ENCODE measurements around the gene ATP5MC3. TPM values are rescaled to one million over a fixed set of nuclear protein-coding genes. Genes with fewer than 3 reads are reported as not detected.

The ATP5MC3 gene
- total and polyA plus RNA-seq, 2 experiments from 2014 or later = 185 to 557 TPM

DNA sequence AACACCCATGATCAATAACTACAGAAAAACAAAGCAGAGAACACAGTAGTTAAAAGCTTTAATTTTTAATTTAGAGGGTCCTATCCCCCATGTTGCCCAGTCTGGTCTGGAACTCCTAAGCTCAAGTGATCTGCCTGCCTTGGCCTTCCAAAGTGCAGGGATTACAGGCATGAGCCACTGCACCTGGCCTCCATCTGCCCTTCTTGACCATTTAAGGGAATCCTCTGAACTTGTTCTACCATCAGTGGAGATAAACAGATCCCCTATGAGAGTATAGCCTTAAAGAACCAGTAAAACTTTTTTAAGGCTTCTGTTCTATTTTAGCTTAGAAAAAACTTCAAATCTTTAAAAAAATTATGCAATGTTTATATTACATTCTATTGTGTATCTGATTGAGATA is 13.5 kb upstream of the ATP5MC3 start (continued):
- TF ChIP-seq EZH2phosphoT487 (IDR thresholded peaks at IDR 0.05; ENCODE audit: unreplicated experiment) = no peak
- TF ChIP-seq, protein P1, sequence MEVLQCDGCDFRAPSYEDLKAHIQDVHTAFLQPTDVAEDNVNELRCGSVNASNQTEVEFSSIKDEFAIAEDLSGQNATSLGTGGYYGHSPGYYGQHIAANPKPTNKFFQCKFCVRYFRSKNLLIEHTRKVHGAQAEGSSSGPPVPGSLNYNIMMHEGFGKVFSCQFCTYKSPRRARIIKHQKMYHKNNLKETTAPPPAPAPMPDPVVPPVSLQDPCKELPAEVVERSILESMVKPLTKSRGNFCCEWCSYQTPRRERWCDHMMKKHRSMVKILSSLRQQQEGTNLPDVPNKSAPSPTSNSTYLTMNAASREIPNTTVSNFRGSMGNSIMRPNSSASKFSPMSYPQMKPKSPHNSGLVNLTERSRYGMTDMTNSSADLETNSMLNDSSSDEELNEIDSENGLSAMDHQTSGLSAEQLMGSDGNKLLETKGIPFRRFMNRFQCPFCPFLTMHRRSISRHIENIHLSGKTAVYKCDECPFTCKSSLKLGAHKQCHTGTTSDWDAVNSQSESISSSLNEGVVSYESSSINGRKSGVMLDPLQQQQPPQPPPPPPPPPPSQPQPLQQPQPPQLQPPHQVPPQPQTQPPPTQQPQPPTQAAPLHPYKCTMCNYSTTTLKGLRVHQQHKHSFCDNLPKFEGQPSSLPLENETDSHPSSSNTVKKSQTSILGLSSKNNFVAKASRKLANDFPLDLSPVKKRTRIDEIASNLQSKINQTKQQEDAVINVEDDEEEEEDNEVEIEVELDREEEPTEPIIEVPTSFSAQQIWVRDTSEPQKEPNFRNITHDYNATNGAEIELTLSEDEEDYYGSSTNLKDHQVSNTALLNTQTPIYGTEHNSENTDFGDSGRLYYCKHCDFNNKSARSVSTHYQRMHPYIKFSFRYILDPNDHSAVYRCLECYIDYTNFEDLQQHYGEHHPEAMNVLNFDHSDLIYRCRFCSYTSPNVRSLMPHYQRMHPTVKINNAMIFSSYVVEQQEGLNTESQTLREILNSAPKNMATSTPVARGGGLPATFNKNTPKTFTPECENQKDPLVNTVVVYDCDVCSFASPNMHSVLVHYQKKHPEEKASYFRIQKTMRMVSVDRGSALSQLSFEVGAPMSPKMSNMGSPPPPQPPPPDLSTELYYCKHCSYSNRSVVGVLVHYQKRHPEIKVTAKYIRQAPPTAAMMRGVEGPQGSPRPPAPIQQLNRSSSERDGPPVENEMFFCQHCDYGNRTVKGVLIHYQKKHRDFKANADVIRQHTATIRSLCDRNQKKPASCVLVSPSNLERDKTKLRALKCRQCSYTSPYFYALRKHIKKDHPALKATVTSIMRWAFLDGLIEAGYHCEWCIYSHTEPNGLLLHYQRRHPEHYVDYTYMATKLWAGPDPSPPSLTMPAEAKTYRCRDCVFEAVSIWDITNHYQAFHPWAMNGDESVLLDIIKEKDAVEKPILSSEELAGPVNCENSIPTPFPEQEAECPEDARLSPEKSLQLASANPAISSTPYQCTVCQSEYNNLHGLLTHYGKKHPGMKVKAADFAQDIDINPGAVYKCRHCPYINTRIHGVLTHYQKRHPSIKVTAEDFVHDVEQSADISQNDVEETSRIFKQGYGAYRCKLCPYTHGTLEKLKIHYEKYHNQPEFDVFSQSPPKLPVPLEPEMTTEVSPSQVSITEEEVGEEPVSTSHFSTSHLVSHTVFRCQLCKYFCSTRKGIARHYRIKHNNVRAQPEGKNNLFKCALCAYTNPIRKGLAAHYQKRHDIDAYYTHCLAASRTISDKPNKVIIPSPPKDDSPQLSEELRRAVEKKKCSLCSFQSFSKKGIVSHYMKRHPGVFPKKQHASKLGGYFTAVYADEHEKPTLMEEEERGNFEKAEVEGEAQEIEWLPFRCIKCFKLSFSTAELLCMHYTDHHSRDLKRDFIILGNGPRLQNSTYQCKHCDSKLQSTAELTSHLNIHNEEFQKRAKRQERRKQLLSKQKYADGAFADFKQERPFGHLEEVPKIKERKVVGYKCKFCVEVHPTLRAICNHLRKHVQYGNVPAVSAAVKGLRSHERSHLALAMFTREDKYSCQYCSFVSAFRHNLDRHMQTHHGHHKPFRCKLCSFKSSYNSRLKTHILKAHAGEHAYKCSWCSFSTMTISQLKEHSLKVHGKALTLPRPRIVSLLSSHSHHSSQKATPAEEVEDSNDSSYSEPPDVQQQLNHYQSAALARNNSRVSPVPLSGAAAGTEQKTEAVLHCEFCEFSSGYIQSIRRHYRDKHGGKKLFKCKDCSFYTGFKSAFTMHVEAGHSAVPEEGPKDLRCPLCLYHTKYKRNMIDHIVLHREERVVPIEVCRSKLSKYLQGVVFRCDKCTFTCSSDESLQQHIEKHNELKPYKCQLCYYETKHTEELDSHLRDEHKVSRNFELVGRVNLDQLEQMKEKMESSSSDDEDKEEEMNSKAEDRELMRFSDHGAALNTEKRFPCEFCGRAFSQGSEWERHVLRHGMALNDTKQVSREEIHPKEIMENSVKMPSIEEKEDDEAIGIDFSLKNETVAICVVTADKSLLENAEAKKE (CRISPR knock-in tag; IDR thresholded peaks at IDR 0.05) = no peak

DNA sequence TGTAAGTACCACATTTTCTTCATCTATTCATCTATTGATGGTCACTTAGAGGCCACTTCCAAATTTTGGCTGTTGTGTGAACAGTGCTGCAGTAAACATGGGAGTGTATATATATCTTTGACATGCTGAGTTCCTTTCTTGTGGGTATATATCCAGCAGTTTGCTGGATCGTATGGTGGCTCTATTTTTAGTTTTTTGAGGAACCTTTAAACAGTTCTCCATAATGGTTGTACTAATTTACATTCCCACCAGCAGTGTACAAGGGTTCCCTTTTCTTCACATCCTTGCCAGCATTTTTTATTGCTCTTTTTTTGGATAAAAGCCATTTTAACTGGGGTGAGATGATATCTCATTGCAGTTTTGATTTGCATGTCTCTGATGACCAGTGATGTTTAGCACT is 7.3 kb upstream of the ATP5MC3 start:
- H2AFZ ChIP-seq = no peak overlapping the region
- Mint-ChIP-seq H3K4me1 (peaks cover 6% of the 10 kb centered on the region; the same call in 2 of the 3 replicates), H3K27ac (no peak overlapping the region), H3K27me3 (ENCODE audit: insufficient read depth, low read depth, poor library complexity) (no peaks in the 10 kb centered on the region), H3K4me3 (no peak overlapping the region), H3K36me3 (ENCODE audit: low read depth) (no peaks in the 10 kb centered on the region), H3K9me3 (peaks cover 3% of the 10 kb centered on the region; the same call in 1 of the 3 replicates)
- DNase-seq (ENCODE audit: low spot score) (no peak), ATAC-seq (no peak)
- no peaks in the 10 kb centered on the region for H3K27me3 ChIP-seq (ENCODE audit: insufficient read depth)
- no peaks in the 10 kb centered on the region for H3K9me2 ChIP-seq (ENCODE audit: insufficient read depth)
- H3F3A ChIP-seq (replicated peaks; ENCODE audit: low read depth) = no peaks in the 10 kb centered on the region
- no peak overlapping the region for H3K27ac ChIP-seq (ENCODE audit: low read depth)
- no peaks in the 10 kb centered on the region for H4K20me1 ChIP-seq (replicated peaks; ENCODE audit: insufficient read depth)
- H3K36me3 ChIP-seq (ENCODE audit: insufficient read depth) = no peaks in the 10 kb centered on the region
- H3K4me2 ChIP-seq = no peak overlapping the region
- no peaks in the 10 kb centered on the region for H3K4me1 ChIP-seq (ENCODE audit: insufficient read depth)
- no peak overlapping the region for H3K4me3 ChIP-seq
- H3K79me2 ChIP-seq (replicated peaks; ENCODE audit: insufficient read depth) = no peaks in the 10 kb centered on the region
- TF ChIP-seq POLR2AphosphoS5 (IDR thresholded peaks at IDR 0.05; ENCODE audit: low read depth) (no peak), ZNF331 (CRISPR knock-in tag; IDR thresholded peaks at IDR 0.05; ENCODE audit: low read depth) (no peak), NANOG (IDR thresholded peaks at IDR 0.05; ENCODE audit: borderline replicate concordance) (no peak), STAT1 (IDR thresholded peaks at IDR 0.05; ENCODE audit: unreplicated experiment) (no peak)
- TF ChIP-seq, protein P1 (CRISPR knock-in tag; IDR thresholded peaks at IDR 0.05) = no peak
- TF ChIP-seq, protein P2, sequence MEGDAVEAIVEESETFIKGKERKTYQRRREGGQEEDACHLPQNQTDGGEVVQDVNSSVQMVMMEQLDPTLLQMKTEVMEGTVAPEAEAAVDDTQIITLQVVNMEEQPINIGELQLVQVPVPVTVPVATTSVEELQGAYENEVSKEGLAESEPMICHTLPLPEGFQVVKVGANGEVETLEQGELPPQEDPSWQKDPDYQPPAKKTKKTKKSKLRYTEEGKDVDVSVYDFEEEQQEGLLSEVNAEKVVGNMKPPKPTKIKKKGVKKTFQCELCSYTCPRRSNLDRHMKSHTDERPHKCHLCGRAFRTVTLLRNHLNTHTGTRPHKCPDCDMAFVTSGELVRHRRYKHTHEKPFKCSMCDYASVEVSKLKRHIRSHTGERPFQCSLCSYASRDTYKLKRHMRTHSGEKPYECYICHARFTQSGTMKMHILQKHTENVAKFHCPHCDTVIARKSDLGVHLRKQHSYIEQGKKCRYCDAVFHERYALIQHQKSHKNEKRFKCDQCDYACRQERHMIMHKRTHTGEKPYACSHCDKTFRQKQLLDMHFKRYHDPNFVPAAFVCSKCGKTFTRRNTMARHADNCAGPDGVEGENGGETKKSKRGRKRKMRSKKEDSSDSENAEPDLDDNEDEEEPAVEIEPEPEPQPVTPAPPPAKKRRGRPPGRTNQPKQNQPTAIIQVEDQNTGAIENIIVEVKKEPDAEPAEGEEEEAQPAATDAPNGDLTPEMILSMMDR (conservative IDR thresholded peaks at IDR 0.05; ENCODE audit: low read depth in 2 of 2) = no peak

Measured in GM23338 (cell line).